HepG2 (cell line): ENCODE measurements around the gene MXRA8. TPM values are rescaled to one million over a fixed set of nuclear protein-coding genes. Genes with fewer than 3 reads are reported as not detected.

Source experiments
- DMTF1 ChIP-seq: sonication (generic); formaldehyde crosslinking; IDR thresholded peaks from 2 replicates; pipeline ENCODE4 v1.4.0; 2020; ENCODE audit warnings: mild to moderate bottlenecking, missing genetic modification reagents
- HNF1B ChIP-seq: sonication (generic); formaldehyde crosslinking; IDR thresholded peaks from 2 replicates; pipeline ENCODE4 v1.5.1; 2020; ENCODE audit warnings: mild to moderate bottlenecking, moderate library complexity, missing genetic modification reagents
- ISL2 ChIP-seq: sonication (generic); formaldehyde crosslinking; IDR thresholded peaks from 2 replicates; pipeline ENCODE4 v1.5.0; 2020; ENCODE audit warnings: missing genetic modification reagents
- JUNB ChIP-seq: sonication (generic); formaldehyde crosslinking; IDR thresholded peaks from 2 replicates; pipeline ENCODE4 v1.8.0; 2022; ENCODE audit warnings: missing genetic modification reagents, mild to moderate bottlenecking, borderline replicate concordance
- KDM2A ChIP-seq: sonication (generic); formaldehyde crosslinking; IDR thresholded peaks from 2 replicates; pipeline ENCODE4 v1.4.0; 2020; ENCODE audit warnings: low read depth, missing genetic modification reagents, borderline replicate concordance
- MAZ ChIP-seq, 2 experiments: sonication (generic) in 1 of 2; formaldehyde crosslinking in 1 of 2; IDR thresholded peaks; 2 replicates each; pipeline versions ENCODE4 v1.5.0 to v1.6.1; 2012 to 2020; ENCODE audit warnings: low read depth in 2 of 2, mild to moderate bottlenecking in 2 of 2, borderline replicate concordance in 1 of 2, improper control_type of control experiment in 1 of 2, low read length in 1 of 2, missing genetic modification reagents in 1 of 2, moderate library complexity in 1 of 2
- MEIS1 ChIP-seq: sonication (generic); formaldehyde crosslinking; IDR thresholded peaks from 2 replicates; pipeline ENCODE4 v1.9.0; 2021; ENCODE audit warnings: mild to moderate bottlenecking, missing genetic modification reagents, moderate library complexity, borderline replicate concordance
- MTA3 ChIP-seq: sonication (generic); formaldehyde crosslinking; IDR thresholded peaks from 2 replicates; pipeline ENCODE4 v1.4.0; 2020; ENCODE audit warnings: missing genetic modification reagents
- TAF1 ChIP-seq: sonication (generic); formaldehyde crosslinking; IDR thresholded peaks from 2 replicates; pipeline ENCODE4 v1.4.0; 2020; ENCODE audit warnings: missing genetic modification reagents
- ZBED4 ChIP-seq: sonication (generic); formaldehyde crosslinking; IDR thresholded peaks from 2 replicates; pipeline ENCODE4 v1.4.0; 2020; ENCODE audit warnings: missing genetic modification reagents, borderline replicate concordance
- ZNF441 ChIP-seq: sonication (generic); formaldehyde crosslinking; IDR thresholded peaks from 2 replicates; pipeline ENCODE4 v1.7.0; 2021; ENCODE audit warnings: missing genetic modification reagents, borderline replicate concordance
- ZNF451 ChIP-seq: sonication (generic); formaldehyde crosslinking; IDR thresholded peaks from 2 replicates; pipeline ENCODE4 v1.5.0; 2020; ENCODE audit warnings: mild to moderate bottlenecking, missing genetic modification reagents
- ZNF609 ChIP-seq: sonication (generic); formaldehyde crosslinking; IDR thresholded peaks from 2 replicates; pipeline ENCODE4 v1.4.0; 2020; ENCODE audit warnings: mild to moderate bottlenecking, missing genetic modification reagents, borderline replicate concordance
- polyA plus RNA-seq, 8 experiments: library from polyadenylated mRNA; depleted of rRNA in 3 of 8; stranded (reverse) in 7 of 8; unstranded in 1 of 8; fragments of >200 nt; fragmentation: Illumina TruSeq in 4 of 8; extraction: Trizol in 4 of 8; gene quantifications; 2 replicates each; pipeline versions ENCODE4 v1.2.1 to v1.2.3, GENCODE V29; 2011 to 2016; ENCODE audit warnings: low read depth in 4 of 8, missing spikeins in 1 of 8, mixed read lengths in 1 of 8; ENCODE audit not compliant: insufficient read depth in 1 of 8
- total RNA-seq, 5 experiments: library from RNA; depleted of rRNA; stranded (reverse); fragments of >200 nt; fragmentation: Illumina TruSeq; extraction: Trizol; gene quantifications; 2 replicates each; pipeline ENCODE4 v1.2.3, GENCODE V29; 2016; ENCODE audit warnings: low read depth in 1 of 5

Gene MXRA8
- total and polyA plus RNA-seq, 2 of the 13 experiments (the other 11 are each of a cell fraction or from before 2014, with no cell fraction given) = 19.8 to 44.8 TPM

GRCh38 chr1:1347663-1348419 lies 10.5 kb downstream of the MXRA8 start (continued):
- TF ChIP-seq ZNF609 (CRISPR knock-in tag) (peak; percentile 19; the same call in 1 of the 2 replicates), MEIS1 (0 out of 2 replicates have a peak, but pooled peaks have one; percentile 64), JUNB (no peak), DMTF1 (CRISPR knock-in tag) (no peak), ZNF451 (CRISPR knock-in tag) (no peak), MAZ (IDR thresholded peaks at IDR 0.05; ENCODE audit: borderline replicate concordance, low read depth, low read length) (no peak), MAZ (CRISPR knock-in tag; IDR thresholded peaks at IDR 0.05; ENCODE audit: low read depth) (peak; percentile 51; the same call in 1 of the 2 replicates), KDM2A (CRISPR knock-in tag) (peak; percentile 51), ZBED4 (peak; percentile 63; the same call in 1 of the 2 replicates), HNF1B (CRISPR knock-in tag) (peak; percentile 39; the same call in 1 of the 2 replicates), MTA3 (CRISPR knock-in tag) (no peak), ZNF441 (CRISPR knock-in tag) (no peak; the same call in 1 of the 2 replicates), ISL2 (CRISPR knock-in tag) (no peak), TAF1 (CRISPR knock-in tag) (peak; percentile 68; the same call in 1 of the 2 replicates)
